GM19452 (cell line): ENCODE data around the gene ZSWIM5.
A peak's percentile ranks its signal among the peaks of the same experiment; 100 is the strongest.

Experiments
- ATAC-seq: cut with Tn5 transposase; IDR thresholded peaks from one replicate; pipeline ENCODE4 v1.9.1; 2021; ENCODE audit not compliant: unreplicated experiment

The ZSWIM5 gene

GRCh38 chr1:45037456-45037855, 168.9 kb downstream of the ZSWIM5 start:
- ATAC-seq: no peak

DNA sequence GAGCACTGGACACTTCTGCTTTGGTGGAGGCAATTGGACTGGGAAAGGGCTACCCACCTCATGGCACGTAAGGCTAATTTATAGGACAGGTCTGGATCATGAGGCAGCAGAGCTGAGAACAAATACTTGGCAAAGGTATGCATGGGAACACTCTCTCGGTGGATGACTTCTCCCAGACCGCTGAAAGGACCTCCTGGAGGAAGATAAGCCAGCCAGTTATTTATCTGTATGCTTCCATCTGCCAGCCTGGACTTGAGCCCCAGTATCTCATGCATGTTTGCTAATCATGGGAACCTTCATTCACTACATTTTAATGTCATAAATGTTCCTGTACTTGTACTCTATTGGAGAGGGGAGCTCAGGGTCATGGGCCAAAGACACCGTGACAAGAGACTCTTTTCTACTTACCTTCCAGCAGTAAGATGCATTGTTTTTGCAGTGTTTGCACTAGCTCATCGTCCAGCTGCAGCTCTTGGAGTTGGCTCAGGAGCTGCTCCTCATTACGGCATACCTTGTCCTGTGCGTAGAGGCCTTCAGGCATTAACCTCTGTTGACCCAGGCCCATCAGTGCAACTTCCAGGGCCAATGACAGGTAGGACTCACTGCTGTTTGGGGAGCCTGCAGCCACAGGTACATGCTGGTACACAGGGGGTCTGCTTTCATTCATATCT, 170.6 kb downstream of the ZSWIM5 start:
- ATAC-seq: no peak

DNA sequence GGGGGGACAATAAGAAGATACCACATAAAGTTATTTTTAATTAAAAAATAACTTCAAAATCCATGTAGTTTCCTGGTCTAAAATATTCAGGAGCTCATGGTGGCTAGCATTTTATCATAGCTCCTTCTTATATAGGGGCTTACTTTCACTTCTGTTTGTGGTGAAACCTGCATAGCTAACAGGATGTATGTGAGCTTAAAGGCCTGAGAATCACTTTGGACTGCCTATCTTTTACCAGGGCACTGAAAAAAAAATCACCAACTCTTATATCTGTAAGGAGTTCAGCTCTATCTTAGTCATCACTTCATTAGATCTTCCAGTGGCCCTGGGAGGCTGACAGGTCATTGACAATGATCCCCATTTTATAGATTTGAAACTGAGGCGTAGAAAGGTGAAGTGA, 173.0 kb downstream of the ZSWIM5 start:
- no peak for ATAC-seq

- no peak for ATAC-seq
Measured at GRCh38 chr1:45032837-45033236, 173.6 kb downstream of the ZSWIM5 start.

DNA sequence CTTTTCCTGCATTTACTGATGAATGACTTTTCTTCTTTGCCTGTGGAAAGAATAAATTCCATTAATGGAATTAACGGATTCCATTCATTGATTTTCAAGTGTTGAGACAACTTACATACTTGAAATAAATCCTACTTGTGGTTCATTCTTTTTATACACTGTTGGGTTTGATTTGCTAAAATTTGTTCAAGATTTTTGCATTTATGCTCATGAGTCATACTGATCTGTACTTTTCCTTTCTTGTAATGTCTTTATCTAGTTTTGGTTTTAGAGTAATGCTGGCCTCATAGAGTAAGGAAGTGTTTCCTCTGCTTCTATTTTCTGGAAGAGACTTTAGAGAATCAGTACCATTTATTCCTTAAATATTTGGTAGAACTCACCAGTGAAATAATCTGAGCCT, 180.0 kb downstream of the ZSWIM5 start:
- no peak for ATAC-seq

DNA sequence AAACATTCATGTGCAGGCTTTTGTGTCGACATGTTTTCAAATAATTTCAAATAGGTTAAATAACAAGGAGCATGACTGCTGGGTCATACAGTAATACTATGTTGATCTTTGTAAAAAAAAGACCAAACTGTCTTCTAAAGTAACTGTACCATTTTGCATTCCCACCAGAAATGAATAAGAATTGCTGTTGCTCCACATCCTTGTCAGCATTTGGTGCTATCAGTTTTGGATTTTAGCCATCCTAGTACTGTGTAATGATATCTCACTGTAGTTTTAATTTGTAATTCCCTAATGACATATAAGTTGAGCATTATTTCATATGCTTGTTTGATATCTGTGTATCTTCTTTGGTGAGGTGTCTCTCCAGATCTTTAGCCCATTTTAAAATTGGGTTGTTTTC, 182.7 kb downstream of the ZSWIM5 start:
- ATAC-seq: no peak

DNA sequence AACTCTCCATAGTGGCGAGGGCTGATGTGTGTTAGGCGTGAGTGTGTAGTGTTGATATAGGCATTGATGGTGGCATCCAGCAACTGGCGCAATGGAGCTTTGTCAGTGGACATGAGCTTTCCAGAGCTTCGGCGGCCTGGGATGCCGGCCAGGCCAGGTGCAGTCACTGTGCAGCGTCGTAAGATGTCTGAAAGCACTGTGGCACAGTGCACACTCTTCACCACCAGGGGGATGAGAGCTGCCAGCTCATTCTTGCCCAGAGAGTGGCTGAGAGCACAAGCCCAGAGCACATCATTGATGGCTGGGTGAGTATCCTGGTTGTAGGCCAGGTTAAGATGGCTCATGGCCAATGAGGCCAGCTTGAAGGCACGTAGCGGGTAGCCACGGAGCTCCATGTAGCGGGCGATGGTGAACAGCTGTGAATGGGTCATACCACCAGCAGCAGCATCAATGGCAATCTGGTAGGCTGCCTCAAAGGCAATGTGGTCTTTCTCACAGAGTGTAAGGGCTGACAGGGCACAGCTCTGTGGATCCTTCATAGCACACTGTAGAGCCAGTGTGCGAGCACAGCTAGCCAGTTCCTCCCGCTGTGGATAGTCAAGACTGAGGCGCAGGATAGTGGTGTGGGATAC, 187.7 kb downstream of the ZSWIM5 start:
- peak; percentile 56 for ATAC-seq

- no peak for ATAC-seq
Measured at GRCh38 chr1:45016767-45017166, 189.6 kb downstream of the ZSWIM5 start.

DNA sequence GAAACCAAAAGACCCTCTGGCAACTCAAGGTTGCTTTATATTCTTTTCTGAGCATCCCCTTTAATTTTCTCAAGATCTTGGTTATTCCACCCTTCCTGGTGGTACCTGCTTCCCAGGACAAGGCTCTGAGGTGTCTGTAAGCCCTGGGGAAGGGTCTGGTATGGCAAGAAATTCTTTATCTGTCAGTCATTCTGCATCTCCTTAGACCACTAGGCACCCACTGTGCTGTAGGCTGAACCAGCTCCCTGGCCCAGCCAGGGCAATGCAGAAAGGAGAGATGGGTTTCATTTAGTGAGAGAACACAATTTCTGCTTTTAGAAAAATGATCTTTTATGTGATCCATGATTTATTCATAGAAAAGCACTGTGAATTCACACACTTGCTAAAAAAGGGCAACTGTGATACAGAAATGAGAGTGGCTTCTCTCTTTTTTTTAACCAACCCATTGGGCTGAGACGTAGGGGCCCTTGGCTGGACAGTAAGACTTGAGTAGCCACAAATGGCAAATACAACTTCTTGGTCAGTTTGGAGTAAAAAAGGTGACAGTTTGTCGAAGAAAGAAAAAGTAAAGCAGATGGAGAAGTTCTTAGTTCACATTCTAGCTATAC, 190.2 kb downstream of the ZSWIM5 start:
- no peak for ATAC-seq

- no peak for ATAC-seq
Measured at GRCh38 chr1:45015683-45016082, 190.7 kb downstream of the ZSWIM5 start.

DNA sequence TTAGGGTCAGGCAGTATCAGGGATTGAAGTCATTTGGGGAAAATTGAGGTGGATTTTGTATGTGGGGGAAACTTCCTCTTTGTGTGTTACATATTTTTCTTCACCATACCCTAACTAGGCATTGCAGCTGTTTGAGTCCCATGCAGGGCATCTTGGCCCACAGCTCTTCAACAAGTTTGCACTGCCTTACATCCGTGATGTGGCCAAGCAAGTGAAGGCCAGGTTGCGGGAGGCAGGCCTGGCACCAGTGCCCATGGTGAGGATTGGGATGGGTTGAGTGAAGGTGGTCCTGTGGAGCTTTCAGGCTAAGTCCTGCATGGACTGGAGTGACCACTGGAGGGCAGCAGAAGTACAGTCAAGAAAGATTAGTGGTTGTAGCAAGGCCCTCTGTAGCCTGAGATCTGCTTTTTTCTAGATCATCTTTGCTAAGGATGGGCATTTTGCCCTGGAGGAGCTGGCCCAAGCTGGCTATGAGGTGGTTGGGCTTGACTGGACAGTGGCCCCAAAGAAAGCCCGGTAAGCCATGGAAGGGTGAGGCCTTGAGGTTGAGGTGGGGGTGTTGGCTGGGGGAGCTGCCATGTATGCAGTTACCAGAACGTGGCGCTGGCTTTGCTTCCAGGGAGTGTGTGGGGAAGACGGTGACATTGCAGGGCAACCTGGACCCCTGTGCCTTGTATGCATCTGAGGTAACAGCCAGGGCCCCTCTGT, 191.9 kb downstream of the ZSWIM5 start:
- no peak for ATAC-seq

- no peak for ATAC-seq
Measured at GRCh38 chr1:45013551-45014209, 192.7 kb downstream of the ZSWIM5 start.

DNA sequence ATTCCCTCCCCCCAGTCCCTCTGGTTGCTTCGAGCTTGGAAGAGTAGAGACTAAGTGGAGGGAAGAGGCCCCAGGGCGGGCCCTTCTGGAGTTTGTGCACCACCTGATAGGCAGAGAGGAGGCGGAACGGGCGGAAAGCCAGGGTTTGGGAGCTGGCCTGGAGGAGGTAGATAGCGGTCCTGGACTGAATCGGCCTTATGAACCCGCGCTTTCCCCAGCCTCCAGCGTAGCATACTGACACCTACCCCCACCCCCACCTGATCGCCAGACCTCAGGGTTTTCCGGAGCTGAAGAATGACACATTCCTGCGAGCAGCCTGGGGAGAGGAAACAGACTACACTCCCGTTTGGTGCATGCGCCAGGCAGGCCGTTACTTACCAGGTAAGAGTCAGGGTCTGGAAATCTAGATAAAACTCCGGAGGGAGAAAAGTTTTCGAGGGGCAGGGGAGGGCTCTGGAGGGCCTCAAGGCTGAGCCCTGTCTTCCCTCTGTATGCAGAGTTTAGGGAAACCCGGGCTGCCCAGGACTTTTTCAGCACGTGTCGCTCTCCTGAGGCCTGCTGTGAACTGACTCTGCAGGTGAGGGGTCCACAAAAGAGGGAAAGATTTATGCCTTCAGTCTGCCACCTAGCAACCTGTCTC, 193.6 kb downstream of the ZSWIM5 start:
- no peak for ATAC-seq

DNA sequence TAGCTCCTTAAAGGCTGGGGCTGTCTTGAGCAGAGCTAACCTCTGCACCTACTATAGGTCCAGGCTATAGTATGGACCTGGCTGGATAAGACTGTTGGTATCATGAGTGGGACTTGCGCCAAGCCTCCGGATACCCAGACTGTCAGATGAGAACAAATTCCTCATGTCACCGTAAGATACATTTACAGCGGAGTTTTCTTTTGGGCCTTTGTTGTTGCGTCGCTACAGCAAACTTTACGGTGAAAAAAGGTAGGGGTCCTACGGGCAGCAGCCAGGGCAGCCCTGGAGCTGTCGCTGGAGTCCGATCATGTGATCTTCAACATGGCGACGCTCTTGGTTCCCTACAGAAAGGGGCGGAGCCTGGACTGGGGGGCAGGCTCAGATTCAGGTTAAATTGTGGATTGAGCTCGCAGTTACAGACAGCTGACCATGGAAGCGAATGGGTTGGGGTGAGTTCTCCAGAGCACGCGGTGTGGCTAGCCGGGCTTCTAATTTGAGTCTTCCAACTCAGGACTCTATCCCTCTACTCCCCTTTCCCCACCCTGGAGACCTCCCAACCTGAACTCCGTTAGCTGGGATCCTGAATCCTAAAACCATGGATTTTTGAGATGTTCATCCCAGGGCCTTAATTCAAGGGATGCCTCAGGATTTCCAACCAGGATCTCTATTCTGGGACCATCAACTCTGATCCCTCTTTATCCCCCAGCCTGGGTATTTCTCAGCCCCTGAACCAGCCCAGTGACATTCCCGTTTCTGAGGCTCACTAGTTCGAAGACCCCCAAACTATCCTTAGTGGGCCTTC, 194.4 kb downstream of the ZSWIM5 start, which contains the start of gene UROD:
UROD (plus strand) TSS at position 418 of the 802 bp plus-strand sequence; CDS start at position 430, 12 bp downstream.
- ATAC-seq: peak; percentile 63

GRCh38 chr1:45010855-45011811, 195.3 kb downstream of the ZSWIM5 start, which contains the start of gene HECTD3:
Gene HECTD3 (minus strand): TSS chr1:45011324. CDS start chr1:45011257, 67 bp downstream.
- peak; percentile 49 for ATAC-seq

DNA sequence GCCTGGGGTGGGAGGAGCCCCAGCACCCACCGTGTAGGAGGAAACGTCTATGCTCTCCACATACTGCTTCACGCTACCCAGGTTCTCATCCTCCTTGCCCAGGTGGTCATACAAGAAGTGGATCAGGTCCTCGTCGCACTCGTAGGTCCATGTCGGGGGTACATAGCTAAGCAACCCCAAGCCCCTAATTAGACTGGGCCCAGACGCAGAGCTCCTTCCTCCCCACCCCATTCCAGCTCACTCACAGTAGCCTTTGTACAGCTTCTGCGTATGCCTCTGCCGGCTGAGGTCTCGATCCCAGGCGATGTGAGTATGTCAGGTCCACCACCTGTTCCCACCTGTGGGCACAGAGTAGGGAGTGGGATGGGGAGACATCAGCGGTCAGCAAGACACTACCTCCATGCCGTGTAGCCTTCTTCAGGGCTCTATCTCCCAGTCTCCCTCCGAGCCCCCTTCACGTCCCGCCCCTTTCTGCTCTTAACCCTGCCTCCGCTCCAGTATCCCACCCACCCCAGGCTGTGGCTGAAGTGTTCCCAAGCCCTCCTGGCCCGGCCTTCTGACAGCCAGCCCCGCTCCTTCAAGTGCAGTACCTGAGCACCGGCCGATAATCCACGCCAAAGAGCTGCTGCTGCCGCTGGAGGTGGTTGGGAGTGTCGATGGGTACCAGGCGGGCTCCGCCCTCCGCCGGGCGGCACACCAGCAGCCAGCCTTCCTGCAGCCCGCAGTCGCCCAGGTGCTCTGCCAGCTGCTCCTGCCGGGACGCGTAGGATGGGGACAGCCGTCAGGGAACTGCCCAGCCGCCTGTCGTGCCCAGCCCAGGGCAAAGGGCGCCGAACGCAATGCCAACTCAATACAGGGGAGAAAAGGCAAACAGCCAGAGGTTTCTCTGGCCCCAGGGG, 196.2 kb downstream of the ZSWIM5 start:
- no peak for ATAC-seq

- ATAC-seq: no peak
Measured at GRCh38 chr1:45009296-45009865, 197.0 kb downstream of the ZSWIM5 start.
